ENCODE data around the gene GSTO2. TPM values are rescaled to one million over a fixed set of nuclear protein-coding genes. Genes with fewer than 3 reads are reported as not detected.

The GSTO2 gene
- total RNA-seq, 1 donor from 2014 or later, result 0.32 TPM

DNA sequence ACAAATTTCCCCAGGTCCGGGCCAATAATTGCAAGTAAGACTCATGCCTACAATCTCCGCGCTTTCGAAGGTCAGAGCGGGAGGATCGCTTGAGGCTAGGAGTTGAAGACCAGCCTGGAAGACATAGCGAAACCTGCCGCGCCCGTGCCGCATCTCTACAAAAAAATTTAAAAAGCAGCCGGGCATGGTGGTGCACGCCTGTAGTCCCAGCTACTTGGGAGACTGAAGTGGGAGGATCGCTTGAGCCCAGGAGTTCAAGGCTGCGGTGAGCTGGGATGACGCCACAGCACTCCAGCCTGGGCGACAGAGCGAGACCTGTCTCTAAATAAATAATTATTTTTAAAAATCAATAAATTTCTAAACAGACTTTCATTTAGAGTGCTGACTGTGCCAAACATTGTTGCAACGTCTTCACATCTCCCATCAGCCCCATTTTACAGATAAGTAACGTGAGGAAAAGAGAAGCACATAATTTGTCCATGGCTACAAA is 36.3 kb upstream of the GSTO2 start:
- H3K27ac Mint-ChIP-seq (ENCODE audit: unreplicated experiment), result no peak overlapping the region
- no peak for DNase-seq (ENCODE audit: low spot score)
- peaks cover 3% of the 10 kb centered on the region for H3K9me3 Mint-ChIP-seq (ENCODE audit: low read depth)
- peak overlapping the region; percentile 80 for H3K4me3 Mint-ChIP-seq (ENCODE audit: unreplicated experiment)
- H3K36me3 Mint-ChIP-seq (ENCODE audit: low read depth), result no peaks in the 10 kb centered on the region
- H3K4me1 Mint-ChIP-seq (ENCODE audit: low read depth), result peaks cover 13% of the 10 kb centered on the region
- TF ChIP-seq, protein P1, sequence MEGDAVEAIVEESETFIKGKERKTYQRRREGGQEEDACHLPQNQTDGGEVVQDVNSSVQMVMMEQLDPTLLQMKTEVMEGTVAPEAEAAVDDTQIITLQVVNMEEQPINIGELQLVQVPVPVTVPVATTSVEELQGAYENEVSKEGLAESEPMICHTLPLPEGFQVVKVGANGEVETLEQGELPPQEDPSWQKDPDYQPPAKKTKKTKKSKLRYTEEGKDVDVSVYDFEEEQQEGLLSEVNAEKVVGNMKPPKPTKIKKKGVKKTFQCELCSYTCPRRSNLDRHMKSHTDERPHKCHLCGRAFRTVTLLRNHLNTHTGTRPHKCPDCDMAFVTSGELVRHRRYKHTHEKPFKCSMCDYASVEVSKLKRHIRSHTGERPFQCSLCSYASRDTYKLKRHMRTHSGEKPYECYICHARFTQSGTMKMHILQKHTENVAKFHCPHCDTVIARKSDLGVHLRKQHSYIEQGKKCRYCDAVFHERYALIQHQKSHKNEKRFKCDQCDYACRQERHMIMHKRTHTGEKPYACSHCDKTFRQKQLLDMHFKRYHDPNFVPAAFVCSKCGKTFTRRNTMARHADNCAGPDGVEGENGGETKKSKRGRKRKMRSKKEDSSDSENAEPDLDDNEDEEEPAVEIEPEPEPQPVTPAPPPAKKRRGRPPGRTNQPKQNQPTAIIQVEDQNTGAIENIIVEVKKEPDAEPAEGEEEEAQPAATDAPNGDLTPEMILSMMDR (IDR thresholded peaks at IDR 0.05), result no peak
- peaks cover 29% of the 10 kb centered on the region for H3K27me3 Mint-ChIP-seq (ENCODE audit: low read depth)

DNA sequence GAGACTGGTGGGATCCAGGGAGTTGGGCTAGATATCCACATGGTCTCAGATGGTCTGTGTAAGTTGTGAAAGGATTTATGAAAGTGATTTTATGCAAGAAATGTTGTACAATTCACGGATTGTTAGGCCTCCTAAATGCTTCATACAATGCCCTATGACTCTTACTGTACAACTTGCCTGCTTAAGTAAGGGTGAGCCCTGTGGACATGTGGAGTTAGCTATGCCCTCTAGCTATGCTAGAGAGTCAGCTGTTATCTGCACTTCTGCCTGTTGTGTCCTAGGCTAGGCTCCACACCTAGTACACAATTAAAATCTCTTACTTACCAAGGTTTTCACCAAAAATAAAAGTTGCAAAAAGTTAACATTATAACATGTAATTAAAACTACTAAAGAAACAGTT is 35.2 kb upstream of the GSTO2 start:
- TF ChIP-seq, protein P1 (IDR thresholded peaks at IDR 0.05), result no peak
- peaks cover 3% of the 10 kb centered on the region for H3K9me3 Mint-ChIP-seq (ENCODE audit: low read depth)
- no peak for DNase-seq (ENCODE audit: low spot score)
- H3K27ac Mint-ChIP-seq (ENCODE audit: unreplicated experiment), result no peak overlapping the region
- H3K27me3 Mint-ChIP-seq (ENCODE audit: low read depth), result peaks cover 31% of the 10 kb centered on the region
- H3K4me3 Mint-ChIP-seq (ENCODE audit: unreplicated experiment), result no peak overlapping the region
- H3K36me3 Mint-ChIP-seq (ENCODE audit: low read depth), result no peaks in the 10 kb centered on the region
- H3K4me1 Mint-ChIP-seq (ENCODE audit: low read depth), result peaks cover 13% of the 10 kb centered on the region

DNA sequence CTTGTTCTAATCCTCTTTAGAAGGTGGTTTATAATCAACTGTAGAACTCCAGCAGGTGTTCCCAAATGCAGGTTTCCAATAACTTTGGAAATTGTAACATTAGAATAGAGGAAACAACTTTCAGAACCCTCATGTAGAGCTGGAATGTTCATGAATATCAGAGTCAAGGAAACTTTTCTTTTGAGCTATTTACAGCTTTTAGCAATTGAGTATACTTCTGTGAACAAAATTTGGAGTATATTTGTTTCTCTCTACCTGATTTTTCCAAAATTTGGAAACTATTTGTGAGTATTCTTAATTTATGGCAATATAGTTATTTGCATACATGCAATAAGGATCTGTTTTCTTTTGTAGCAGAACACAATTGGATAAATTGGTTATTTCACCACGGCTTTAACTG is 34.0 kb upstream of the GSTO2 start:
- Mint-ChIP-seq H3K9me3 (ENCODE audit: low read depth) (peaks cover 3% of the 10 kb centered on the region), H3K27me3 (ENCODE audit: low read depth) (peaks cover 36% of the 10 kb centered on the region), H3K4me1 (ENCODE audit: low read depth) (peaks cover 13% of the 10 kb centered on the region), H3K36me3 (ENCODE audit: low read depth) (no peaks in the 10 kb centered on the region), H3K27ac (ENCODE audit: unreplicated experiment) (no peak overlapping the region), H3K4me3 (ENCODE audit: unreplicated experiment) (no peak overlapping the region)
- DNase-seq (ENCODE audit: low spot score), result no peak
- TF ChIP-seq, protein P1 (IDR thresholded peaks at IDR 0.05), result no peak

DNA sequence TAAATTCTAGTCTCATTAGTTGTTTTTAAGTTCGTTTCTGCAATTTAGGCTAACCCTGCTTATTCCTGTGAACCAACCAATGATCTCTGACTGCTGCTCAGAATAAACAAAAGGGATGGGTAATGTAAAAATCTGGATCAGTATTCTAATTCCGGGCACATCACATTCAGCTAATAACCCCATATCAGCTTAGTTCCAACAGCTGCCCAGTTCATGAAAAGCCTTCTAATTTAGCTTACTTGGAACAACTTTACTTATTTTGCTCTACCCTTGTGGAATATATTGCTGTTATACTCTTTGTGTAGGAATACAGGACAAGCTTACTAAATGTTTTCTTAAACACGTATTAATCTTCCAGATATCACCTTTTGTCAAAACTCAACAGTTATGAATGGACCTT is 33.2 kb upstream of the GSTO2 start:
- H3K9me3 Mint-ChIP-seq (ENCODE audit: low read depth), result peaks cover 3% of the 10 kb centered on the region
- peaks cover 13% of the 10 kb centered on the region for H3K4me1 Mint-ChIP-seq (ENCODE audit: low read depth)
- H3K27ac Mint-ChIP-seq (ENCODE audit: unreplicated experiment), result no peak overlapping the region
- peaks cover 37% of the 10 kb centered on the region for H3K27me3 Mint-ChIP-seq (ENCODE audit: low read depth)
- no peak overlapping the region for H3K4me3 Mint-ChIP-seq (ENCODE audit: unreplicated experiment)
- no peaks in the 10 kb centered on the region for H3K36me3 Mint-ChIP-seq (ENCODE audit: low read depth)
- no peak for DNase-seq (ENCODE audit: low spot score)
- TF ChIP-seq, protein P1 (IDR thresholded peaks at IDR 0.05), result no peak

DNA sequence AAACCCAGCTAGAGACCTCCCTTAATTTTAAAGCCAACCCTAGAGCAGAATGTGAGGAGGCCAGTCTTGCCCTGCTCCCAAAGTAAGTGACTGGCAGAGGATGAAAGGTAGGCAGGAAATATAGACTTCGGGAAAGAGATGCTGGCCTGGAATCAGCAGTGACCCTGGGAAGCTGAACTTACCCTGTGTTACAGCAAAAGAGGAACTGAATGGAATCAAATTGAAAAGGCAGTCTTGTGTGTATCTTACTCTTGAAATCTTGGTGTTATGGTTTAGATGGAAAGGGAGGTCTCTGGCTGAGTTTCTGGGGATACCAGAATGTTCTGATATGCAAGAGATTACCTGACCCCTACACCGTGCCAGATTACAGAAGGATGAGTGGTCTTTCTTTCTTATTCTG is 28.9 kb upstream of the GSTO2 start:
- peaks cover 2% of the 10 kb centered on the region for H3K9me3 Mint-ChIP-seq (ENCODE audit: low read depth)
- no peaks in the 10 kb centered on the region for H3K36me3 Mint-ChIP-seq (ENCODE audit: low read depth)
- H3K27me3 Mint-ChIP-seq (ENCODE audit: low read depth), result peaks cover 46% of the 10 kb centered on the region
- H3K4me3 Mint-ChIP-seq (ENCODE audit: unreplicated experiment), result no peak overlapping the region
- TF ChIP-seq, protein P1 (IDR thresholded peaks at IDR 0.05), result no peak
- no peaks in the 10 kb centered on the region for H3K4me1 Mint-ChIP-seq (ENCODE audit: low read depth)
- no peak overlapping the region for H3K27ac Mint-ChIP-seq (ENCODE audit: unreplicated experiment)
- DNase-seq (ENCODE audit: low spot score), result no peak

Measured in chondrocyte (in vitro differentiated cells).